DOHH2 (cell line): ENCODE measurements around the gene SGO2.

ENCODE experiments used
- CTCF ChIP-seq: fragments of 200-600 bp; sonication (generic); IDR thresholded peaks from one replicate; pipeline ENCODE4 v1.5.1; 2014; ENCODE audit warnings: antibody characterized with exemption, mild to moderate bottlenecking, low read depth, low read length; ENCODE audit not compliant: poor library complexity, severe bottlenecking
- EZH2phosphoT487 ChIP-seq: fragments of 200-600 bp; sonication (generic); IDR thresholded peaks from 2 replicates; pipeline ENCODE4 v1.6.1; 2017; ENCODE audit warnings: borderline replicate concordance, mild to moderate bottlenecking, antibody characterized with exemption, low read length, moderate library complexity, mixed read lengths

- TF ChIP-seq CTCF (no peak), EZH2phosphoT487 (no peak)
Measured at GRCh38 chr2:200588076-200588678, 62.2 kb downstream of the SGO2 start.
